Osteoblast (primary cell): ENCODE measurements around the gene BHLHE23. TPM values are rescaled to one million over a fixed set of nuclear protein-coding genes. Genes with fewer than 3 reads are reported as not detected.

Experiments
- DNase-seq: peaks from one replicate; pipeline ENCODE4 v3.0.0; 2011; ENCODE audit warnings: low spot score, mixed read lengths; ENCODE audit not compliant: insufficient read length; ENCODE audit errors: missing footprints
- H2AFZ ChIP-seq: 2 replicates; pipeline ENCODE4 v1.6.0; 2011; ENCODE audit warnings: mild to moderate bottlenecking, low read length
- H3K27ac ChIP-seq: 2 replicates; pipeline ENCODE4 v1.5.1; 2011; ENCODE audit warnings: mild to moderate bottlenecking, low read depth, low read length, moderate library complexity
- H3K27me3 ChIP-seq: 2 replicates; pipeline ENCODE4 v1.6.0; 2012; ENCODE audit warnings: mild to moderate bottlenecking, control low read depth, inconsistent platforms, low read length, moderate library complexity; ENCODE audit not compliant: insufficient read depth
- H3K36me3 ChIP-seq: 2 replicates; pipeline ENCODE4 v1.5.1; 2011; ENCODE audit warnings: mild to moderate bottlenecking, low read length, control low read depth, moderate library complexity; ENCODE audit not compliant: insufficient read depth
- H3K4me1 ChIP-seq: 2 replicates; pipeline ENCODE4 v1.5.1; 2011; ENCODE audit warnings: mild to moderate bottlenecking, low read length, control low read depth, moderate library complexity; ENCODE audit not compliant: insufficient read depth
- H3K4me2 ChIP-seq: 2 replicates; pipeline ENCODE4 v1.6.0; 2011; ENCODE audit warnings: mild to moderate bottlenecking, low read length; ENCODE audit not compliant: insufficient read depth
- H3K4me3 ChIP-seq: fragments of 200-600 bp; sonication (generic); 3 replicates; pipeline ENCODE4 v1.5.1; 2012; ENCODE audit warnings: mild to moderate bottlenecking, low read length, inconsistent platforms; ENCODE audit not compliant: insufficient read depth
- H3K79me2 ChIP-seq: 2 replicates; pipeline ENCODE4 v1.6.0; 2012; ENCODE audit warnings: mild to moderate bottlenecking, low read length, control low read depth, inconsistent platforms; ENCODE audit not compliant: insufficient read depth
- H3K9me3 ChIP-seq: 2 replicates; pipeline ENCODE4 v1.5.1; 2011; ENCODE audit warnings: low read depth, low read length, control low read depth
- H4K20me1 ChIP-seq: 2 replicates; pipeline ENCODE4 v1.6.0; 2012; ENCODE audit warnings: mild to moderate bottlenecking, low read length, control low read depth; ENCODE audit not compliant: insufficient read depth
- CTCF ChIP-seq: IDR thresholded peaks from 2 replicates; pipeline ENCODE4 v1.5.1; 2011; ENCODE audit warnings: mild to moderate bottlenecking, low read depth, low read length, moderate library complexity; ENCODE audit errors: extremely low read depth
- total RNA-seq: library from RNA; depleted of rRNA; stranded (reverse); fragments of >200 nt; gene quantifications from 2 replicates; pipeline ENCODE4 v1.2.3, GENCODE V29; 2012

The BHLHE23 gene
- total RNA-seq, 1 donor, result not detected

DNA sequence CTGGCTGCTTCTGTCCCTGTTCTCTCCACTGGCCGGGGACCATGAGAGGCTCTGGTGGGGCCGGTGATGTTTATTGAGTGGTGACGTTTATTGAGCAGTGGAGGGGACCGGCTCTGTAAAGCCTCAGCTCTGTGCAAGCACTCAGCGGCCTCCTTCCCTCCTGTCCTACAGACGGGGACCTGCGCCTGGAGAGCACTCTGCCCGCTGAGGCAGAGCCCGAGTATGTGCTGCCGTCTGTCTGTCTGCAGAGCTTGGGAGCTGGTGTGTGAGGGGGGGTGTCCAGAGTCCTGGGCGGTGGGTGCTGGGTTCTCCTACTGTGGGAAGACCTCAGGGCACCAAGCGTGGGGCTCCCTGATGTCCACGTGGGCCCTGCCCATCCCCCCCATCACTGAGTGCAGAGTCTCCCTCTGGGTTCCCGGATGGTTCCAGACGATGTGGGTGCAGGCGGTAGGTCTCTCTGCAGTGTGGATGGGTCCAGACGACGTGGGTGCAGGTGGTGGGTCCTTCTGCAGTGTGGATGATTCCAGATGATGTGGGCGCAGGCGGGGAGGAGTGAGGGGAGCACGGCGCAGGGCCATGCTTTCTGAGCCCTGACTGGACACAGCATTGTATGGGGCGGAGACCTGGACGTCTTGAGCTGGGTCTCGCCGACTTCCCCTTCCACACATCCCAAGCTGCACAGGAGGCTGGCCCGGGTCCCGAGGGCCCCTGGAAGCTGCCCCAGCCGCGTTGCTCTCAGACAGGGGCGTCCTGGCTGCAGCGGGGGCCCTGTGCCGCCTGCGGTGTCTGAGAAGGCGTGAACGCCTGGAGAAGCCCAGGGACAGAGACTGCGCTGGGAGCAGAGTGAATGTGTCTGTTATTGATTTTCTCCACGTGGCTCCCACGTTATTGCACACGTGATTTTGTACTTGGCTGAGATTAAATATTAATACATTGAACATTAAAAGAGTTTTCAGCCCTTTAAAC, 14.9 kb upstream of the BHLHE23 start:
- Histone ChIP-seq H3K9me3 (no peaks in the 10 kb centered on the region), H3K4me3 (no peak overlapping the region)

DNA sequence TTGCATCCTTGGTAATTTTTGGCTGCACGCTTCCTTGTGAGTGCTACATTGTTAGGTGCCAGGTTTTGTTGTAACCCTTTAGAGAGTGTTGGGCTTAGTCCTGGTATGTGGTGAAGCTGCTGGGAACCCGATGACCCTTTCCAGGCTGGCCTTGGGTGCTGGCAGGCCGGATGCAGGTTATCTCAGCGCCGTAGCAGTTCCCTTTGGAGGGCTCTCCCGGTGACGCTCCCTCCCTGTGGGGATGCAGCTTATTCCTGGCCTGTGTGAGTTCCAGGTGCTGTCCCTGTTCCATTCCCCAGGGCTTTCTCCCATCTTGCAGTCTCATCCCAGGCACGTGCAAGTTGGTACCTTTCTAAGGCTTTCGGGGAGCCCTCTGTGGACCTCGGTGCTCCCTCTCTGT, 13.9 kb upstream of the BHLHE23 start:
- H3K79me2 ChIP-seq, result no peaks in the 10 kb centered on the region
- peaks cover 67% of the 10 kb centered on the region for H3K27me3 ChIP-seq
- H3K4me3 ChIP-seq, result no peak overlapping the region
- no peaks in the 10 kb centered on the region for H3K4me1 ChIP-seq
- no peak for TF ChIP-seq CTCF
- no peak overlapping the region for H2AFZ ChIP-seq
- H3K4me2 ChIP-seq, result no peak overlapping the region
- no peaks in the 10 kb centered on the region for H3K36me3 ChIP-seq
- DNase-seq, result no peak
- H3K9me3 ChIP-seq, result no peaks in the 10 kb centered on the region
- H4K20me1 ChIP-seq, result no peaks in the 10 kb centered on the region
- no peak overlapping the region for H3K27ac ChIP-seq

More for the DNA sequence above, 14.9 kb upstream of the BHLHE23 start:
- H3K27ac ChIP-seq, result no peak overlapping the region
- peaks cover 64% of the 10 kb centered on the region for H3K27me3 ChIP-seq
- no peak for DNase-seq
- H4K20me1 ChIP-seq, result no peaks in the 10 kb centered on the region
- no peaks in the 10 kb centered on the region for H3K36me3 ChIP-seq
- H3K4me2 ChIP-seq, result no peak overlapping the region
- TF ChIP-seq CTCF, result no peak
- no peak overlapping the region for H2AFZ ChIP-seq
- H3K4me1 ChIP-seq, result no peaks in the 10 kb centered on the region
- H3K79me2 ChIP-seq, result no peaks in the 10 kb centered on the region

GRCh38 chr20:63017826-63018411, 11.2 kb upstream of the BHLHE23 start:
- Histone ChIP-seq H4K20me1 (no peaks in the 10 kb centered on the region), H3K4me1 (no peaks in the 10 kb centered on the region), H3K4me3 (no peak overlapping the region), H2AFZ (no peak overlapping the region), H3K27ac (no peak overlapping the region), H3K27me3 (peaks cover 67% of the 10 kb centered on the region), H3K4me2 (no peak overlapping the region), H3K9me3 (peaks cover 1% of the 10 kb centered on the region), H3K79me2 (no peaks in the 10 kb centered on the region), H3K36me3 (no peaks in the 10 kb centered on the region)
- no peak for DNase-seq
- TF ChIP-seq CTCF, result no peak
